Measurements from ENCODE around the gene AMOTL1.

The AMOTL1 gene

GRCh38 chr11:94858012-94858705 lies 90.0 kb downstream of the AMOTL1 start:
- no peak for DNase-seq

- no peak for DNase-seq
These were observed 92.2 kb downstream of the AMOTL1 start for GRCh38 chr11:94860333-94860732.

GRCh38 chr11:94861306-94861845 lies 93.2 kb downstream of the AMOTL1 start:
- no peak for DNase-seq

- no peak for DNase-seq
These were observed 95.0 kb downstream of the AMOTL1 start for GRCh38 chr11:94862926-94863880.

- no peak for DNase-seq
These were observed 96.4 kb downstream of the AMOTL1 start for GRCh38 chr11:94864506-94865045.

GRCh38 chr11:94866231-94866822 lies 98.2 kb downstream of the AMOTL1 start:
- DNase-seq, result no peak

GRCh38 chr11:94866936-94867795 lies 99.0 kb downstream of the AMOTL1 start:
- DNase-seq, result no peak

- DNase-seq, result no peak
These were observed 100.3 kb downstream of the AMOTL1 start for GRCh38 chr11:94868468-94868867.

- DNase-seq, result no peak
These were observed 101.0 kb downstream of the AMOTL1 start for GRCh38 chr11:94869186-94869585.

GRCh38 chr11:94870422-94870821 lies 102.3 kb downstream of the AMOTL1 start:
- DNase-seq, result no peak

- no peak for DNase-seq
These were observed 103.5 kb downstream of the AMOTL1 start for GRCh38 chr11:94871491-94872185.

- no peak for DNase-seq
These were observed 105.9 kb downstream of the AMOTL1 start for GRCh38 chr11:94873916-94874540.

- no peak for DNase-seq
These were observed 108.1 kb downstream of the AMOTL1 start for GRCh38 chr11:94876222-94876621.

GRCh38 chr11:94876645-94877442 lies 108.7 kb downstream of the AMOTL1 start:
- DNase-seq, result no peak

- no peak for DNase-seq
These were observed 109.5 kb downstream of the AMOTL1 start for GRCh38 chr11:94877443-94878200.

- DNase-seq, result no peak
These were observed 110.8 kb downstream of the AMOTL1 start for GRCh38 chr11:94879006-94879405.

GRCh38 chr11:94880216-94880615 lies 112.1 kb downstream of the AMOTL1 start:
- no peak for DNase-seq

GRCh38 chr11:94882931-94883330 lies 114.8 kb downstream of the AMOTL1 start:
- no peak for DNase-seq

GRCh38 chr11:94883878-94884277 lies 115.7 kb downstream of the AMOTL1 start:
- DNase-seq, result no peak

Data from NCI-H774 (cell line).